GM21515 (cell line): ENCODE measurements around the gene CTDSP1.

Experiments
- ATAC-seq: cut with Tn5 transposase; IDR thresholded peaks from one replicate; pipeline ENCODE4 v1.9.1; 2021; ENCODE audit not compliant: unreplicated experiment

CTDSP1 gene

DNA sequence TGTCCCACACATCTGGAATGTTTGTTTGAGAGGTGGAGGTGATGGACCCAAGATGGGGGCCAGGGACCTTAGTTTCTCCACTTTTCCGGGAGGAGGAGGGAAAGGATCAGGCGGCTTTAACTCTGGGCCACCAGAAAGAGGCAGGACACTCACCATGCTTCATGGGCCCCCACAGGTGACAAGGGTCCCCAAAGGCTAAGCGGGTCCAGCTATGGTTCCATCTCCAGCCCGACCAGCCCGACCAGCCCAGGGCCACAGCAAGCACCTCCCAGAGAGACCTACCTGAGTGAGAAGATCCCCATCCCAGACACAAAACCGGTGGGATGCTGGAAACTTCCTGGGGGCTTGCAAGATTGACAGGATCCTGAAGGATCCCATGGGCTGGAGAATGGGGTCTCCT is 16.9 kb upstream of the CTDSP1 start:
- ATAC-seq: no peak

- ATAC-seq: no peak
Measured at GRCh38 chr2:218383892-218384519, 15.7 kb upstream of the CTDSP1 start.

DNA sequence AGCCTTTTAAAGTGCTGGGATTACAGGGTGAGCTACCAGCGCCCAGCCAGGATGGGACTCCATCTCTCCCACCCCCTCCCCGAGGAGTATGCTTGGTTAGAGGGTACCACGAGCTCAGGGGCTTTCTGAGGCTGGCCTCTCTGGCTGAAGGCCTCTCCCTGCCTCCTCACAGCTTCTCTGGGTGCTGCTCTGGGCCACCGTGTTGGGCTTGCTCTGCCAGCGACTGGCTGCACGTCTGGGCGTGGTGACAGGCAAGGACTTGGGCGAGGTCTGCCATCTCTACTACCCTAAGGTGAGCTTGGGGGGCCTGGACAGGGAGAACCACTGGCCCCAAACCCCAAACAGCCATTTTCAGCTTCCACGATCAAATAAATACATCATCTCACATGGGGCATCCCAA is 14.7 kb upstream of the CTDSP1 start:
- no peak for ATAC-seq

- no peak for ATAC-seq
Measured at GRCh38 chr2:218386505-218387368, 12.9 kb upstream of the CTDSP1 start.

GRCh38 chr2:218387369-218388194 is 12.1 kb upstream of the CTDSP1 start:
- no peak for ATAC-seq

DNA sequence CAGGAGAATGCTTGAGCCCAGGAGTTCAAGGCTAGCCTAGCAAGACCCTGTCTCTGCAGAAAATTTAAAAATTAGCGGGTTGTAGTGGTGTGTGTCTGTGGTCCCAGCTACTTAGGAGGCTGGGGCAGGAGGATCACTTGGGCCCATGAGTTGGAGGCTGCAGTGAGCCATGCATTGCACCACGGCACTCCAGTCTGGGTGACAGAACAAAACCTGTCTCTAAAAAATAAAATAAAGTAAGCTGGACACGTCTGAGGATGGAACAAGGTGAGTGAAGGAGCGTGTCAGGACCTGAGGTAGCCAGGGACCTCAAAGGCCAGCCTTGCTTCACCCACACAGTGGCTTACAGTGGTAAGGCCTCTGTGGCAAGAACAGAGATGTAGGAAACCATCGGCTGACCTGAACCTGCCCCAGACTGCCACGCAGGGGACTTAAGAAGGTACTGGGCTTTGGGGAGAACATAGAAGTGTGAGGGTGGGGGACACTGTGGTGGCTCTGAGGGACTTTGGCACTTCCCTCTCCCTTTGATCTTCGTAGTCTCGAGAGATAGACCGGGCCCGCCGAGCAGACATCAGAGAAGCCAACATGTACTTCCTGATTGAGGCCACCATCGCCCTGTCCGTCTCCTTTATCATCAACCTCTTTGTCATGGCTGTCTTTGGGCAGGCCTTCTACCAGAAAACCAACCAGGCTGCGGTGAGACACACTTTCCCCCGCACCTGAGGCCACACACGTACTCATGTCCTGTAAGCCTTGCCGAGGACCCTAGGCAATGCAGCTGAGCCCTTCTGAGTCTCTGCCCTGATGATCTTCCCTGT is 10.1 kb upstream of the CTDSP1 start:
- ATAC-seq: no peak

DNA sequence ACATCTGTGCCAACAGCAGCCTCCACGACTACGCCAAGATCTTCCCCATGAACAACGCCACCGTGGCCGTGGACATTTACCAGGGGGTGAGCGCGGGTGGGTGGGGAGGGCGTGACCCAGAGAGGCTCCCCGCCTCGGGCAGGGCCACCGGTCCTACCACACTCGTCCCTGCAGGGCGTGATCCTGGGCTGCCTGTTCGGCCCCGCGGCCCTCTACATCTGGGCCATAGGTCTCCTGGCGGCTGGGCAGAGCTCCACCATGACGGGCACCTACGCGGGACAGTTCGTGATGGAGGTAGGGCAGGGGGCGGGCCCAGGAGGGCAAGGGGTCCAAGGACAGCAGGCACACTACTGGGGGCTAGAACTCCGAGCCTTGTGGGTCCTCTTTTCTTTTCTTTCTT is 8.5 kb upstream of the CTDSP1 start:
- ATAC-seq: no peak

DNA sequence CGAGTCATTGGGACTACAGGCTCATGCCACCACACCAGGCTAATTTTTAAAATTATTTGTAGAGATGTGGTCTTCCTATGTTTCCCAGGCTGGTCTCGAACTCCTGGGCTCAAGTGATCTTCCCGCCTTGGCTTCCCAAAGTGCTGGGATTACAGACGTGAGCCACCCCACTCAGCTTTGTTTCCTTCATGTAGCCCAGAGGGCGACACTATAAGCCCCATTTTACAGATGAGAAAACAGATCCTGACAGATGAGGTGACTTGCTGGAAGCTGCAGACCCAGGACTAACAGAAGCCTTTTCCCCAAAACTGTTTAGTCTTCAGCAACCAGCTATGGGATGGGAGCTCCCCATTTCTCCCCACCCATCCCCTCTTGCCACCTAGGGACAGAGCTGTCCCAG is 7.2 kb upstream of the CTDSP1 start:
- ATAC-seq: no peak

- no peak for ATAC-seq
Measured at GRCh38 chr2:218392891-218393462, 6.7 kb upstream of the CTDSP1 start.

DNA sequence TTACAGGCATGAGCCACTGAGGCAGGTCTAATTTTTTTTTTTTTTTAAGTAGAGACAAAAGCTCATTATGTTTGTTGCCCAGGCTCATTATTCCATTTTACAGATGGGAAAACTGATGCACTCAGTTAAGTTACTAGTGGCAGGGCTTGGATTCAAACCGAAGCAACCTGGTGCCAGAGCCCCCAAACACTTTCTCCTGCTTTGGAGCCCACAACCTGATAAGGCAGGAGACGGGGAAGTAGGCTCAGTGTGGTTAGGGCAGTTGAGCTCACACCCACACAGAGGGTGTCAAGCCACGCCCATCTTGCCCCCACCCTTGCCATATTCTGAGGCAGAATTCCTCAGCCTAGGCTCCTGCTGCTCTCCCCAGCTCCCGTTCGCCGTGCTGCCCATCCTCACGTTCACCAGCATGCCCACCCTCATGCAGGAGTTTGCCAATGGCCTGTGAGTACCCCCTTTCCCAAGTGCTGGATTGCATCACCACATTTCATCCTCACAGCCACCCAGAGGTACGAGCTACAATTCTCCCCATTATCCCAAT is 5.8 kb upstream of the CTDSP1 start:
- ATAC-seq: no peak

DNA sequence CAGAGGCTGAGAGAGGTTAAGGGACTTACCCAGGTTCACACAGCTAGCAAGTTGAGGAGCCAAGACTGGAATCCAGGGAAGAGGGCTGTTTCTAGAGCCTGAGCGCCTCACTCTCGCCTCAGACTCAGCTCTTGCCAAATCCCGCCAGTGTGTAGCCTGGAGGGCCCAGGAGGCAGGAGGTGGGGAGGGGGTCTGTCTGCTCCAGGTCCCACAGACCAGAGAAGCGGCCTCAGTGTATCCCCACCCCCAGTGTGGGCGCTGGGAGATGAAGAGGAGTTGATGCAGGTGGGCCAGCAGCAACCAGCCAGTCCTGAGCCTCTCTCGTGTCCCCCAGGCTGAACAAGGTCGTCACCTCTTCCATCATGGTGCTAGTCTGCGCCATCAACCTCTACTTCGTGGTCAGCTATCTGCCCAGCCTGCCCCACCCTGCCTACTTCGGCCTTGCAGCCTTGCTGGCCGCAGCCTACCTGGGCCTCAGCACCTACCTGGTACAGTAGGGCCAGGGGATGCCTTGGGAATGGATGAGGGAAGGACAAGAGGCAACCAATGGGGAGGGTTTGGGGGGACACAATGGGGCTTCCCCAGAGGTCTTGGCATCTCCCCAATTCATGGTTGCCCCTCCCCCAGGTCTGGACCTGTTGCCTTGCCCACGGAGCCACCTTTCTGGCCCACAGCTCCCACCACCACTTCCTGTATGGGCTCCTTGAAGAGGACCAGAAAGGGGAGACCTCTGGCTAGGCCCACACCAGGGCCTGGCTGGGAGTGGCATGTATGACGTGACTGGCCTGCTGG is 5.2 kb upstream of the CTDSP1 start:
- no peak for ATAC-seq

GRCh38 chr2:218395090-218395444 is 4.6 kb upstream of the CTDSP1 start:
- ATAC-seq: no peak

GRCh38 chr2:218395456-218395825 is 4.2 kb upstream of the CTDSP1 start:
- no peak for ATAC-seq

GRCh38 chr2:218395826-218396687 is 3.6 kb upstream of the CTDSP1 start:
- peak; percentile 48 for ATAC-seq

DNA sequence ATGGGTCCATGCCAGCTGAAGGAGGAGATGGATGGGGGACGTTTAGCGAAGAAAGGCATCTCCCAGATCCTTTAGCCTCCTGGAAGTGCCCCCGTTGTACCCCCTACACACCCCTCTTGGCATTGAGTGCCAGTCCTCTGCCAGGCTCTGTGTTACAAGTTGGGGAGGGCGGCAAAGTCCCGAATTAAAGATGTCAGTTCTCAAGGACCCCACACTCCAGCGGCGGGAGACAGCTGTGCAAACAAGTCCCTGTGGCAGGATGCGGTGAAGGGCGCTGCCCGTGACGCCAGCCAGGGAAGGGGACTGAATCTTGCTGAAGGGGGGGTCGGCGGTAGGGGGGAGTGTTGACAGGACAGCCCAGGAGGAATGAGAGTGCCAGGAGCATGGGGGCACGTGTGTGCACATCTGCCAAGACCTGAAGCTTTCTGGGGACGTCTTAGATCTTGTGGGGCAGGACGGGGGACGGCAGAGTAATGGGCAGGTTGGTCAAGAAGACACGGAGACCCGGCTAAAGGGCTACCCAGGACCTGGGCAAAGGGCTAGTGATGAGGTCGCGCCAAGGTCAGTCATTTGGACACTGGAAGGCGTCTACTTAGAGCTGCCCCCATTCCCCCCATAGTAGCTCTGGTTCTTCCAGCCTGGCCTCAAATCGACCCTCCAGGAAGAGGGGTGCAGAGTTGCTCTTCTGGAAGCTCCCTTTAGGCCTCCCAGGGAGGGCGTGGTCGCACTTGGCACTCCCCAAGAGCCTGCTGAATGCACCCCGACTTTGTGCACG is 2.8 kb upstream of the CTDSP1 start:
- no peak for ATAC-seq

DNA sequence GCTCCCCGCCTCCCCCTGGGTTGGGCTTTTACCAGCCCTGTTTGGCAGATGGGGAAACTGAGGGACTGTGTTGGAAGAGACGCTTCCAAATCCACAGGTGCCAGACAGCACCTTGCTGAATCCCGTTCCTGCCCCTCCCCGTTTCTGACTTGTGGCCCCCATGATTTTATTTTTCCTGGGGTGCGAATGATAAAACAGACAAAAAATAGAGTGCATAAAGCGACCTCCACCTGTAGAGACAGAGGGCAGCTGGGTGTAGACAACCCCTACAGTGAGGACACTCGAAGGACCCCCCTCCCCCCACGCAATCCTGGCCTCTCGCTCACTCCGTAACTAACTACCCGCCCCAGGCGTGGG is 2.2 kb upstream of the CTDSP1 start:
- no peak for ATAC-seq

- ATAC-seq: peak; percentile 16
Measured at GRCh38 chr2:218397820-218398436, 1.7 kb upstream of the CTDSP1 start.
